ENCODE measurements around the gene NOL8. TPM values are rescaled to one million over a fixed set of nuclear protein-coding genes. Genes with fewer than 3 reads are reported as not detected.

The NOL8 gene
- total RNA-seq, result 10 to 100 TPM; 50.7 to 56.6 TPM

- no peaks in the 10 kb centered on the region for H3K27me3 Mint-ChIP-seq (ENCODE audit: low read depth)
- peak; percentile 95 to 96 for ATAC-seq (replicated peaks in 1 of 2)
Observed at GRCh38 chr9:92325269-92325990, at the start of gene NOL8, which contains the start of gene CENPP. TSS of gene NOL8 (minus strand) at chr9:92325350. CDS start at chr9:92324161, 1,189 bp downstream. TSS of gene CENPP (plus strand) at chr9:92325953.

GRCh38 chr9:92373167-92373566 is 48.0 kb upstream of the NOL8 start:
- Mint-ChIP-seq H3K9me3 (peaks cover 5 to 7% of the 10 kb centered on the region in 2 donors), H3K4me3 (no peak overlapping the region), H3K36me3 (ENCODE audit: insufficient read depth in 2 of 2) (peaks cover 16 to 32% of the 10 kb centered on the region in 2 donors), H3K4me1 (ENCODE audit: low read depth) (no peaks in the 10 kb centered on the region), H3K27ac (no peak overlapping the region), H3K27me3 (ENCODE audit: low read depth) (no peaks in the 10 kb centered on the region)
- DNase-seq, result no peak
- no peak for ATAC-seq (replicated peaks in 1 of 2)

More at GRCh38 chr9:92325269-92325990, at the start of gene NOL8, which contains the start of gene CENPP:
- H3K27ac Mint-ChIP-seq, result peak within 1 kb of the TSS; percentile 99
- H3K9me3 Mint-ChIP-seq, result no peaks in the 10 kb centered on the region
- H3K36me3 Mint-ChIP-seq (ENCODE audit: insufficient read depth in 2 of 2), result peaks cover 6 to 10% of the 10 kb centered on the region in 2 donors
- DNase-seq, result peak; percentile 86 to 90
- H3K4me3 Mint-ChIP-seq, result peak within 1 kb of the TSS; percentile 98
- peaks cover 33% of the 10 kb centered on the region for H3K4me1 Mint-ChIP-seq (ENCODE audit: low read depth)

GRCh38 chr9:92369075-92369474 is 43.9 kb upstream of the NOL8 start:
- no peaks in the 10 kb centered on the region for H3K4me1 Mint-ChIP-seq (ENCODE audit: low read depth)
- ATAC-seq (replicated peaks in 1 of 2) (no peak), DNase-seq (no peak)
- H3K27me3 Mint-ChIP-seq (ENCODE audit: low read depth), result no peaks in the 10 kb centered on the region
- no peak overlapping the region for H3K4me3 Mint-ChIP-seq
- peaks cover 8 to 16% of the 10 kb centered on the region in 2 donors for H3K36me3 Mint-ChIP-seq (ENCODE audit: insufficient read depth in 2 of 2)
- H3K9me3 Mint-ChIP-seq, result peaks cover 4 to 5% of the 10 kb centered on the region in 2 donors
- no peak overlapping the region for H3K27ac Mint-ChIP-seq

- no peaks in the 10 kb centered on the region for H3K4me1 Mint-ChIP-seq (ENCODE audit: low read depth)
- no peak for DNase-seq
- ATAC-seq (replicated peaks in 1 of 2), result no peak
- no peak overlapping the region for H3K4me3 Mint-ChIP-seq
- H3K27me3 Mint-ChIP-seq (ENCODE audit: low read depth), result no peaks in the 10 kb centered on the region
- H3K36me3 Mint-ChIP-seq (ENCODE audit: insufficient read depth in 2 of 2), result peaks cover 7 to 25% of the 10 kb centered on the region in 2 donors
- peaks cover 1 to 5% of the 10 kb centered on the region in 2 donors for H3K9me3 Mint-ChIP-seq
- no peak overlapping the region for H3K27ac Mint-ChIP-seq
Observed at GRCh38 chr9:92360083-92360482, 34.9 kb upstream of the NOL8 start.

- H3K4me1 Mint-ChIP-seq (ENCODE audit: low read depth), result no peaks in the 10 kb centered on the region
- no peak overlapping the region for H3K27ac Mint-ChIP-seq
- peaks cover 7 to 28% of the 10 kb centered on the region in 2 donors for H3K36me3 Mint-ChIP-seq (ENCODE audit: insufficient read depth in 2 of 2)
- H3K9me3 Mint-ChIP-seq, result peaks cover 1 to 5% of the 10 kb centered on the region in 2 donors
- no peaks in the 10 kb centered on the region for H3K27me3 Mint-ChIP-seq (ENCODE audit: low read depth)
- no peak overlapping the region for H3K4me3 Mint-ChIP-seq
- ATAC-seq (replicated peaks in 1 of 2) (no peak), DNase-seq (no peak)
Observed at GRCh38 chr9:92359394-92359995, 34.3 kb upstream of the NOL8 start.

- no peak overlapping the region for H3K27ac Mint-ChIP-seq
- no peak for DNase-seq
- peaks cover 0 to 10% of the 10 kb centered on the region in 2 donors for H3K9me3 Mint-ChIP-seq
- ATAC-seq (replicated peaks in 1 of 2), result no peak
- no peaks in the 10 kb centered on the region for H3K4me1 Mint-ChIP-seq (ENCODE audit: low read depth)
- H3K27me3 Mint-ChIP-seq (ENCODE audit: low read depth), result no peaks in the 10 kb centered on the region
- H3K4me3 Mint-ChIP-seq, result no peak overlapping the region
- H3K36me3 Mint-ChIP-seq (ENCODE audit: insufficient read depth in 2 of 2), result peaks cover 15 to 39% of the 10 kb centered on the region in 2 donors
Observed at GRCh38 chr9:92353051-92353450, 27.9 kb upstream of the NOL8 start.

- ATAC-seq (replicated peaks in 1 of 2) (no peak), DNase-seq (no peak)
- Mint-ChIP-seq H3K9me3 (peaks cover 0 to 5% of the 10 kb centered on the region in 2 donors), H3K27ac (no peak overlapping the region), H3K36me3 (ENCODE audit: insufficient read depth in 2 of 2) (peaks cover 8 to 24% of the 10 kb centered on the region in 2 donors), H3K4me3 (no peak overlapping the region), H3K4me1 (ENCODE audit: low read depth) (no peaks in the 10 kb centered on the region), H3K27me3 (ENCODE audit: low read depth) (no peaks in the 10 kb centered on the region)
Observed at GRCh38 chr9:92350740-92351133, 25.6 kb upstream of the NOL8 start.

GRCh38 chr9:92349771-92350739 is 24.9 kb upstream of the NOL8 start:
- H3K36me3 Mint-ChIP-seq (ENCODE audit: insufficient read depth in 2 of 2), result peaks cover 8 to 24% of the 10 kb centered on the region in 2 donors
- no peak for DNase-seq
- H3K27me3 Mint-ChIP-seq (ENCODE audit: low read depth), result no peaks in the 10 kb centered on the region
- H3K9me3 Mint-ChIP-seq, result peaks cover 0 to 5% of the 10 kb centered on the region in 2 donors
- H3K27ac Mint-ChIP-seq, result no peak overlapping the region
- no peaks in the 10 kb centered on the region for H3K4me1 Mint-ChIP-seq (ENCODE audit: low read depth)
- no peak for ATAC-seq (replicated peaks in 1 of 2)
- H3K4me3 Mint-ChIP-seq, result no peak overlapping the region

GRCh38 chr9:92345582-92345981 is 20.4 kb upstream of the NOL8 start:
- Mint-ChIP-seq H3K4me3 (no peak overlapping the region), H3K27me3 (ENCODE audit: low read depth) (no peaks in the 10 kb centered on the region), H3K27ac (no peak overlapping the region), H3K36me3 (ENCODE audit: insufficient read depth in 2 of 2) (peaks cover 7 to 17% of the 10 kb centered on the region in 2 donors), H3K9me3 (peaks cover 0 to 3% of the 10 kb centered on the region in 2 donors), H3K4me1 (ENCODE audit: low read depth) (no peaks in the 10 kb centered on the region)
- ATAC-seq (replicated peaks in 1 of 2) (no peak), DNase-seq (no peak)

- Mint-ChIP-seq H3K27me3 (ENCODE audit: low read depth) (no peaks in the 10 kb centered on the region), H3K27ac (no peak overlapping the region), H3K4me3 (no peak overlapping the region), H3K4me1 (ENCODE audit: low read depth) (no peaks in the 10 kb centered on the region), H3K9me3 (peaks cover 0 to 3% of the 10 kb centered on the region in 2 donors), H3K36me3 (ENCODE audit: insufficient read depth in 2 of 2) (peaks cover 6 to 14% of the 10 kb centered on the region in 2 donors)
- DNase-seq (no peak), ATAC-seq (replicated peaks in 1 of 2) (no peak)
Observed at GRCh38 chr9:92342825-92343488, 17.8 kb upstream of the NOL8 start.

- H3K27me3 Mint-ChIP-seq (ENCODE audit: low read depth), result no peaks in the 10 kb centered on the region
- H3K27ac Mint-ChIP-seq, result no peak overlapping the region
- DNase-seq (no peak), ATAC-seq (replicated peaks in 1 of 2) (no peak)
- H3K9me3 Mint-ChIP-seq, result peaks cover 0 to 3% of the 10 kb centered on the region in 2 donors
- H3K4me3 Mint-ChIP-seq, result no peak overlapping the region
- H3K36me3 Mint-ChIP-seq (ENCODE audit: insufficient read depth in 2 of 2), result peaks cover 7 to 14% of the 10 kb centered on the region in 2 donors
- H3K4me1 Mint-ChIP-seq (ENCODE audit: low read depth), result no peaks in the 10 kb centered on the region
Observed at GRCh38 chr9:92341578-92341977, 16.4 kb upstream of the NOL8 start.

- peak overlapping the region; percentile 27 for H3K27ac Mint-ChIP-seq
- H3K4me3 Mint-ChIP-seq, result no peak overlapping the region
- H3K4me1 Mint-ChIP-seq (ENCODE audit: low read depth), result no peaks in the 10 kb centered on the region
- no peaks in the 10 kb centered on the region for H3K27me3 Mint-ChIP-seq (ENCODE audit: low read depth)
- ATAC-seq (replicated peaks in 1 of 2) (no peak), DNase-seq (no peak)
- peaks cover 0 to 15% of the 10 kb centered on the region in 2 donors for H3K36me3 Mint-ChIP-seq (ENCODE audit: insufficient read depth in 2 of 2)
- no peaks in the 10 kb centered on the region for H3K9me3 Mint-ChIP-seq
Observed at GRCh38 chr9:92333282-92333634, 8.1 kb upstream of the NOL8 start.
